ENCODE results near the gene SKI.
A peak's percentile ranks its signal among the peaks of the same experiment; 100 is the strongest.

SKI gene

GRCh38 chr1:2194898-2195673, 33.0 kb upstream of the SKI start:
- DNase-seq = peak; percentile 64 to 83

- DNase-seq = no peak
Observed at GRCh38 chr1:2195785-2196184, 32.3 kb upstream of the SKI start.

- no peak for DNase-seq
Observed at GRCh38 chr1:2196901-2197638, 31.0 kb upstream of the SKI start.

DNA sequence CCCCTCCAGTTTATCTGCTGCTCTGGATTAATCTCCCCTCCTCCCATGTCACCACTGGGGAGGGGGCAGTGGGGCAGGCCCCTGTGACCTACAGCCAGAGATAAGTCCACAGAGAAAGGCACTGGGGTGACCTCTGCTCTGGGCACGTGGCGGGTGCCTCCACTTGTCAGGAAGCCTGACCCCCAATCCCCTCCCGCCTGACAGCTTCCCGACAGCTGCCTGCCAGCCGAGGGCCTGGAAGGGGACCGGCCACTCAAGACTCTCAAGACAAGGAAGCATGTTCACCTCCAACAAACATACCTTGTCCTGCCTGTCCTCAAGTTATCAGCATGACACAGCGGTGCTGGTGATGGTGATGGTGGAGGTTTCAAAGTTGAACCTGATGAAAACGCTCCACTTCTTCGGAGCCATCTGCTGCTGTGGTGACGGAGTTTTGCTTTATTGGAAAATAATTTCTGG, 30.4 kb upstream of the SKI start:
- DNase-seq = no peak

DNA sequence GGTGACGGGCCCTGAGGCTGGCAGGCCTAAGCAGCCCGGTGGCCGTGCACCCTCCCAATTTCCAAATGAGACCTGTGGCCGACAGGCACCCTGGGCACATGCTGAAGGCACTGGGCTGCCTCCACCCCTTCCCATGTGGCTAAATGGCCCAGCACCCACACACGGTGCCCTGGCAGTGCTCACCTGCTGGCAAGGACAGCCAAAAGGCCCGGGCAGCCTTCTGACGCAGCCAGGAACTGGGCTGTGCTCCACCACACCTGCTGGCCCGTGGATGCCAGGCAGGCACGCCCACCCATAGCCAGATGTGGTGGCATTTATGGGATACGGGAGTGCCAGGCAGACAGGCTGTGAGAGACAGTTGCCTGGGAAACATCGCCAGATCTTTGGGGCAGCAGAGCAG, 29.5 kb upstream of the SKI start:
- DNase-seq = no peak

DNA sequence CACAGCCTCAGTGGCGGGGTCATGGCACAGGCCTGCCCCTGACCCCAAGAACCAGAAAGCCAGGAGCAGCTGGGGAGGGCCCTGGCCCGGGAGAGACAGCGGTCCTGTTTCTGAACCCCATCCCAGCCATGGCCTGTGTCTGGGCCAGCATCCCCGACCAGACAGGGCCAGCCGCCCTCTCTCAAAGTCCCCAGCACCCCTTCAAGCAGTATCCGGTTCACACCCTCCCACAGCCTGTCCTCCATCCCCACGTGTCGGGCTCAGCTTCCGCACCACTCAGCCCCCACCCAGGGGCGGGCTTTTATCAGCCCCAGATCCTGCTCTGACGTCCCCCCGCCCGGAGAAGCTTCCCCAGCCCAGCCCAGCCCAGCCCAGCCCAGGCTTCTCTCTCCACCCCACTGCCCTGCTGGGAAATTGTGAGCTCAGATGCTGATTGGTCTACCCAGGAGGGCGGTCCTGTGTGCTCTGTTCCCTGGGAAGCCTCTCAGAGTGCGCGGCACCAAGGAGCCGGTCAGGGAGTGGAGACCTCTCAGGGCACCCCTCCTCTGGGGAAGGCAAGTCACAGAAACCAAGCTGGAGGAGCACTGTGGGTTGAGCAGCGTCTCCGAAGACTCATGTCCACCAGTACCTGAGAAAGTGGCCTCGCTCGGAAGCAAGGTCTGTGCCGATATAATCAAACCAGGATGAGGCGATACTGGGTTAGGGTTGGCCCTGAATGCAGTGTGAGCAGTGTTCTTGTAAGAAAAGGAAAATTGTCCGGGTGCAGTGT, 28.9 kb upstream of the SKI start:
- DNase-seq = peak; percentile 22 to 70

DNA sequence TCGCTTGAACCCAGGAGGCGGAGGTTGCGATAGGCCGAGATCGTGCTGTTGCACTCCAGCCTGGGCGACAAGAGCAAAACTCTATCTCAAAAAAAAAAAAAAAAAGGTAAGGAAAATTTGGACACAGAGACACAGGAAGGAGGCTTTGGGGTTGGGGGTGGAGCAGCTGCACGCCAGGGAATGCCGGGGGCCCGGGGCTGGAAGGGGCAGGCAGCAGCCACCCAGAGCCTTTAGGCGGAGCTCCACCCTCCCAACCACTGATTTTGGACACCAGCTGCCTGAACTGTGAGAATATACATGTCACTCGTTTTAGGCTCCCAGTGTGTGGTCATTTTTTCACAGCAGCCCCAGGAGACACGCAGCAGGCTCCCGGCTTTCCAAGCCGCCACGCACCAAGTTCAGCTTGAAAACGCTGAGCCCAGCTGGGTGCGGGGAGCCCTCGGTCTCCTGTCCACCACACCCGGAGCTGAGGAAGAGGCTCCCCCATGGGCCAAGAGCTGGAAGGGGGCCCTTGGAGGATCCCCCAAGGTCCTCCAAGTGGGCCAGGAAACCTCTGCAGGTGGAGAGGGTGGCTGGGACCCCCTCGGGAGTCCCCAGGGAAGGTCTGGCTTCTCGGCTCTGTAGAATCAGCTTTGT, 27.7 kb upstream of the SKI start:
- no peak for DNase-seq

DNA sequence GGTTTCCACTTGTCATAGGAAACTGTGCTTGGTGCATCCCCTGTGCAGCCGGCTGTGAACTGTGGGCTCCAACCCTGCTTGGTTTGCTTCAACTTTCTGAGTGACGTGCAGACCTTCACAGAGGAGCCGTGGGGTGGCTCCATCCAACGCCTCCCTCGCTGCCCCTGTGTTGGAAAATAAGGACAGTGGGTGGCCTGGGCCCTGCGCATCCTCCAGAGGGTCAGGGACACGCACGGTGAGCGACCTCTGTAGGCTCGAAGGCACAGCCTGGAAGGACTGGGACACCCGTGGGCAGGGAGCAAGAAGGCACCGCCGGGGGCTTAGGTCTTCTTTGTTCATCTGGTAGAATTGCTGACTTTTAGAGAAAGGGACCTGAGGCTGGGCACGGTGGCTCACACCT, 27.1 kb upstream of the SKI start:
- no peak for DNase-seq

- DNase-seq = no peak
Observed at GRCh38 chr1:2202008-2202575, 26.0 kb upstream of the SKI start.

GRCh38 chr1:2202843-2203601, 25.1 kb upstream of the SKI start:
- DNase-seq = no peak

DNA sequence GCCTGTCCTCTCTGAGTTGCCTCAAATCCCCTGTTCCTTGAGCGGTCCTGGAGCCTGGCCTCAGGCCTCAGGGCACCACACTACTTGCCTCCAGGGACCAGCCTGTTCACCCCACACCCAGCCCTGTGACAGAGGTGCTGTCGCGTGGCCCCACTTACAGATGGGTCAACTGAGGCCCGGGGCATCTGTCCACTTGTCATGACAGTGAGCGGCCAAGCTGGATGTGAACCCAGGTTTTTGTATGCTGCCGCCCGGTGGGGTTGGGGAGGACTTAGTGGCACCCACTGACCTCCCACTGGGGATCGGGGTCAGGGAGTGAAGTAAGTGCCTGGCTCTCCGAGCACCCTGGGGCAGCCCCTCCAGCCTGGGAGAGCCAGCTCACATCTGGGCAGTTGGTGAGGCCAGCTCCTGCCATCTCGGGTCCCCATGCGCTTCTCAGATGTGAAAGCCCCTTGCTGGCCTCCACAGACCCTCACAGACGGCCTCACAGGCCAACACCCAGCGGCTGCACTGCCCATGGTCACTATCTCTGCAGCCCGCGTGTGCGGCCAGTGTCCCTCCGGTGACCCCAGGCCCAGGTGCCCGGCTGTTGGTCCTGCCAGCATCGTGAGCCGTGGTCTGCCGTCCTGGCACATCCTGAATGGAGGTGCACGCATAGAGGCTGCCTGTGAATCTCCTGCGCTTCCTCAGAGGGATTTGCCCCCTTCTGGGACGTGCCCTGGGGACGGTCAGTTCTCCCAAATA, 24.3 kb upstream of the SKI start:
- DNase-seq = no peak

- peak; percentile 49 to 90 for DNase-seq
Observed at GRCh38 chr1:2204415-2205190, 23.5 kb upstream of the SKI start.

DNA sequence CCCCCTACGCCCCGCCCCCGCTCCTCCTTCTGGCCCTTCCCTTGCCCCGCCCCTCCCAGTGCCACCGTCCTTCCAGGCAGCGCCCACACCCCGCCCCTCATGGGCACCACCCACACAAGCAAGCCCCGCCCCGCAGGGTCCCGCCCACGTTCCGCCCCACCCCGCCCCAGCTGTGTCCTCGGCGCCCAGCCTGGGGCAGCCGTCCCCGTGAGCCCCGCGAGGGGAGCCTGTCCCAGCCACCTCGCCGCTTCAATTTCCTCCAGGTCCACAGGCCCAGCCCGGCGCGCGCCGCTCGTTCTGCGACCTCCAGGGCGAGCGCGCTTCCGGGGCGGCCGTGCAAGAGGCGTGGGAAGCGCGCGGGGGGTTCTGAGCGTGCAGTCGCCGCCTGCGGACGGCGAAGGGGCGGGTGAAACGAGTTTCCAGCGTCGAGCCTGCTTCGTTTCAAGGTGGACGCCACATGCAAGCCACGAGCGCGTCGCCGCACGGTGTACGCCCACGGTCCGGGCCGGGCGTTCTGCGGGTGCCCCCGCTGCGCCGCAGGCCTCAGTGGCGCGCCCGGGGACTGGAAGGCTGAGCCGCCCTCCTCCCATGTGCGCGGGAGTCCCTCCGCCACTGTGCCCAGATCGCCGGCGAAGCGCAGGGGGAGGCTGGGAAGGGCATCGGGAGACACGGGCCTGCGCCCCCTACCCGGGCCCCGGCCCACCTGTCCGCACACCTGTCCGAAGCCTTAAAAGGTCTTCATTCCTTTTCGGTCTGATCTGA, 22.7 kb upstream of the SKI start:
- DNase-seq = peak; percentile 63 to 90

- DNase-seq = no peak
Observed at GRCh38 chr1:2206813-2207487, 21.2 kb upstream of the SKI start.

DNA sequence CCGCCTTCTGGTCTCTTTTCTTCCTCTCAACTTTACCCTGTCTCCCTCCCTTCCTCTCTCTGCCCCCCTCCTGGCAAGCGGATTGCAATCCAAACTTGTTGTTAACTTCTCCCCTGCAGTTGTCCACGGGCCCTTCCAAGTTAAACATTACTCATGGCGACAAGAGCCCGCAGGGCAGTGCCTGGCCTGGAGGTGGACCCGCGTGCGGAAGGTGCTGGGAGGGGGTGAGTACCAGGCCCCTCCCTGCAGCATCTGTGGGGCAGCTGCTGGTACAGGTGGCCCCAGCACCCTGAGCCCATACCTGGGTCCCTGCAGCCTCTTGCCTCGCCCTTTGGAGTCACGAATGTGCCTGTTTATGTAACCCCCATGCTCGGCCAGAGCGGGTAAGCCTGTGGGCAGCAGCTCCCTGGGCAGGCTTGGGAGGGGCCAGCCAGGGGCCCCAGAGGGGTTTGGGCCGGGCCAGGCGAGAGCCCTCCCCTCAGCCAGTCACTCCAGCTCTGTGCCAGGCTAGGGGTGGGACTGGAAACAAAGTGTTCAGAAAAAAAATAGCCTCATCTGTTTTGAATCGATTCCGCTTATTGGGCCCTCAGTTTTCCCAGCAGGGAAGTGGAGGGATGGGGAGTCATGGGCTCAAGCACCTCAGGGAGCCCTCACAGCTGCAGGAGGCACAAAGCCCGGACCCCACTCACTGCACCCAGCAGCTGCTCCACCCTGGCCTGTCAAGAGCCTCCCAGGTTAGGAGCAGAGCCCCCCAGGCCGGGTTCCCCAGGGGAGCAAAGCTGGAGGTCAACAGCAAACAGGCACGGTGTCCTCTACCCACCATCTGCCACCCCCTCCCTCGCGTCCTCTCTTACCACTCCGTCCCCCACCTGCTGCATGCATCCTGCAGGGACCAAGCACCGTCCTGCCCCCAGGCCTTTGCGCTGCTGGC, 19.5 kb upstream of the SKI start:
- DNase-seq = no peak

DNA sequence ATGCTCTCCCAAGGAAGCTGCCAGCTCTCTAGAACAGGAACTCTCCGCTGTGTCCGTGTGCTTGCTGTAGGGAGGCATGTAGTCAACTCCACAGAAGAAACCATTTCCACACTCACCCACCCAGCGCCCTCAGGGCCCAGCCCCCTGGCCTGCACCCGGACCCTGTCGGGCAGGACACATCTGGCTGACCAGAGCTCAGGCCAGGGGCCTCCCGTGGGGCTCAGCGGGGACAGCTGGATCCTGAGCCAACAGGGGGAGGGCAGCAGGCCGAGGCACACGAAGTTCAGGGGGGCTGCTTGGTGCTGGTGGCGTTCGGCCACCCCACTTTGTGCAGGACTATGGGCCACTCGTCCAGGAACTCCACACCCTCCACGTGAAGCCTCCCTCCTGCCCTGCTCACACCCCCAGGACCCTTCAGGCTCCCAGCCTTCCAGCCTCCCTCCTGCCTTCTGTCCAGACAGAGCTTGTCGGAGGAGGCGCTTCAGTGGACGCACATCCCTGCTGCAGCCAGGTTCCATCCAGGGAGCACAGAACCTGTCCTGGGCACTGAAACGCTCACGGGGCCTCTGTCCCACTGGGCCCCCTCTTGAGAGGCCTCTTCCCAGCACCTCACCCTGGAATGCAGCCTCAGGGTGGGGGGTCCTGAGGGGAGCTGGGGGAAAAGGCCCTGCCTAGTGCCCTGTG, 18.6 kb upstream of the SKI start:
- DNase-seq = no peak

DNA sequence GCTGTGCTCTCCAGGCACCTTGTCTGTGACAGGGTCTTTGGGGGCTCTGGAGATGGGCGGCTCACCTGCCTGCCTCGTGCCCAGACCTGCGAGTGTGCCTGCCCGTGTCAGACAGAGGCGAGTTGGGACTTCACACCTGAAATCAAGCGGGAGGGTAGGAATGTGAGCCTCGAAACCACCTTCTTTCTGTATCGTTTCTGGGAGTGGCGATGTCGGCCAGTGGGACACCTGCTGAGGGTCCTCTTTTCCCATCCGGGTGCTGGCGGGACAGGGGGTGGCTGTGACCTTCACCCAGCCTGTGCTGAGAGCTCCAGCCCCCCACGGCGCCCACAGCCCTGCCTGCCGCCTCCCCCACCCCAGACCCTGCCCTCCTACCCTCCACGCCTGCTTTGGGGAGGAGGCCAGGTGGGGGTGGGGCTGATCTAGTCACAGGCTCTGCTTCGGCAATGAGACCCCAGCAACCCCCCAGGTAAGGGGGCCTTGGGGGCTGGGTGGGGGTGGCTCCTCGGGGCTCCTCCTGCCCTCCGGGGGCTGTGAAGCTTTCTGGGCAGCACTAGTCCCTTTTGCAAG, 17.9 kb upstream of the SKI start:
- DNase-seq = no peak

All from NCI-H187 (cell line).